Lung (tissue), 12 donors: ENCODE results near the gene EXOC6B. TPM values are rescaled to one million over a fixed set of nuclear protein-coding genes. Genes with fewer than 3 reads are reported as not detected.

ENCODE experiments used
- ATAC-seq: fragments of 200-7000 bp; cut with Tn5 transposase; one replicate; pipeline ENCODE4 v1.9.1; 2020; ENCODE audit warnings: moderate number of reproducible peaks; ENCODE audit not compliant: insufficient read depth, low FRiP score
- DNase-seq, 3 donors: peaks; one replicate each; pipeline ENCODE4 v3.0.0-alpha.2; 2013 to 2017
- H3K27ac ChIP-seq, 2 donors: one replicate each; pipeline ENCODE4 v1.5.1; 2013; ENCODE audit warnings: mild to moderate bottlenecking in 2 of 2, moderate library complexity in 2 of 2, control low read depth in 1 of 2, inconsistent platforms in 1 of 2, low read depth in 1 of 2, low read length in 1 of 2
- H3K27me3 ChIP-seq, 3 donors: one replicate each; pipeline ENCODE4 v1.5.1; 2013; ENCODE audit warnings: low read length in 2 of 3; ENCODE audit not compliant: control insufficient read depth in 3 of 3, insufficient read depth in 3 of 3
- H3K36me3 ChIP-seq, 4 donors: one replicate each; pipeline ENCODE4 v1.5.1; 2013; ENCODE audit warnings: low read length in 4 of 4, mild to moderate bottlenecking in 1 of 4, moderate library complexity in 1 of 4; ENCODE audit not compliant: control insufficient read depth in 4 of 4, insufficient read depth in 4 of 4
- H3K4me1 ChIP-seq, 5 donors: one replicate each; pipeline ENCODE4 v1.5.1; 2013; ENCODE audit warnings: low read length in 5 of 5, mild to moderate bottlenecking in 2 of 5, moderate library complexity in 1 of 5; ENCODE audit not compliant: control insufficient read depth in 5 of 5, insufficient read depth in 5 of 5
- H3K4me3 ChIP-seq: one replicate; pipeline ENCODE4 v1.5.1; 2013; ENCODE audit warnings: mild to moderate bottlenecking, control low read depth, moderate library complexity
- H3K9ac ChIP-seq, 2 donors: one replicate each; pipeline ENCODE4 v1.5.1; 2013; ENCODE audit warnings: low read length in 2 of 2, control low read depth in 1 of 2; ENCODE audit not compliant: insufficient read depth in 1 of 2
- H3K9me3 ChIP-seq, 4 donors: one replicate each; pipeline ENCODE4 v1.5.1; 2013; ENCODE audit warnings: low read length in 3 of 4, mild to moderate bottlenecking in 1 of 4, moderate library complexity in 1 of 4; ENCODE audit not compliant: control insufficient read depth in 4 of 4, insufficient read depth in 3 of 4
- CTCF ChIP-seq: IDR thresholded peaks from 2 replicates; pipeline ENCODE4 v1.5.1; 2012; ENCODE audit warnings: mild to moderate bottlenecking; ENCODE audit errors: control extremely low read depth, extremely low read depth
- WGBS, 2 donors: extraction: QIAGEN DNeasy Blood & Tissue Kit; methylation state at CpG; one replicate each; pipeline ENCODE4 v1.1.7; 2013; 5-methylcytosine and 5-hydroxymethylcytosine counted together
- polyA plus RNA-seq, 2 donors: library from polyadenylated mRNA; stranded (reverse); fragments of 200-250 nt; gene quantifications; one replicate each; pipeline ENCODE4 v1.2.1, GENCODE V29; 2013
- total RNA-seq, 2 donors: library from RNA; depleted of rRNA in 1 of 2; stranded (reverse); fragments of >200 nt in 1 of 2; gene quantifications; one replicate each; pipeline ENCODE4 v1.2.1, GENCODE V29; 2014 to 2021
- donor health status: control.
- donor health status: control.
- donor health status: Bipolar disorder and iron deficiency.
- donor health status: healthy.
- donor health status: DM: yes; HTN: yes; CAD: no.

The EXOC6B gene
- total and polyA plus RNA-seq, 4 donors, result 3.3 to 46.0 (median 12.7) TPM

- no peaks in the 10 kb centered on the region for H3K27me3 ChIP-seq
- H3K4me1 ChIP-seq, result no peaks in the 10 kb centered on the region
- no peaks in the 10 kb centered on the region for H3K9me3 ChIP-seq
- no peak for DNase-seq
- no peak for ATAC-seq
- H3K27ac ChIP-seq, result no peak overlapping the region
- 89% methylated on average over 4 of the region's 4 CpGs for WGBS, 2 donors
- TF ChIP-seq CTCF, result no peak
- H3K9ac ChIP-seq, result no peak overlapping the region
- no peak overlapping the region for H3K4me3 ChIP-seq
- H3K36me3 ChIP-seq, result peaks cover 8 to 16% (median 11%) of the 10 kb centered on the region in 4 donors
Measured at GRCh38 chr2:72175636-72176035, 650.2 kb downstream of the EXOC6B start.

GRCh38 chr2:72173640-72174321 is 652.1 kb downstream of the EXOC6B start:
- H3K4me3 ChIP-seq, result no peak overlapping the region
- WGBS, 2 donors, result 74 to 78% methylated on average over 8 of the region's 8 CpGs
- ATAC-seq (no peak), DNase-seq (peak in 1 of 3 donors; percentile 11)
- H3K27me3 ChIP-seq, result no peaks in the 10 kb centered on the region
- H3K36me3 ChIP-seq, result peaks cover 5 to 14% (median 9%) of the 10 kb centered on the region in 4 donors
- H3K27ac ChIP-seq, result no peak overlapping the region
- H3K9me3 ChIP-seq, result no peaks in the 10 kb centered on the region
- H3K9ac ChIP-seq, result no peak overlapping the region
- TF ChIP-seq CTCF, result no peak
- H3K4me1 ChIP-seq, result no peaks in the 10 kb centered on the region

- 91 to 99% methylated on average over 2 of the region's 2 CpGs for WGBS, 2 donors
- Histone ChIP-seq H3K27ac (no peak overlapping the region), H3K9ac (no peak overlapping the region), H3K27me3 (no peaks in the 10 kb centered on the region), H3K36me3 (peaks cover 0 to 6% (median 3%) of the 10 kb centered on the region in 4 donors), H3K9me3 (no peaks in the 10 kb centered on the region), H3K4me1 (no peaks in the 10 kb centered on the region), H3K4me3 (no peak overlapping the region)
- ATAC-seq, result no peak
- no peak for TF ChIP-seq CTCF
- no peak for DNase-seq
Measured at GRCh38 chr2:72172478-72172877, 653.4 kb downstream of the EXOC6B start.

- no peaks in the 10 kb centered on the region for H3K36me3 ChIP-seq
- H3K4me3 ChIP-seq, result no peak overlapping the region
- H3K9me3 ChIP-seq, result no peaks in the 10 kb centered on the region
- H3K27ac ChIP-seq, result no peak overlapping the region
- 84 to 85% methylated on average over 3 of the region's 3 CpGs for WGBS, 2 donors
- TF ChIP-seq CTCF, result no peak
- ATAC-seq (no peak), DNase-seq (no peak)
- H3K27me3 ChIP-seq, result peaks cover 0 to 2% (median 0%) of the 10 kb centered on the region in 3 donors
- no peak overlapping the region for H3K9ac ChIP-seq
- no peaks in the 10 kb centered on the region for H3K4me1 ChIP-seq
Measured at GRCh38 chr2:72166279-72166678, 659.6 kb downstream of the EXOC6B start.
